Stimulated activated CD4-positive, alpha-beta T cell treated with anti-CD3 and anti-CD28 coated beads, Interleukin-4, amount 100 ng/mL, for 24 hours (primary cell): Measurements from ENCODE around the gene EXOC3L2.

Source experiments
- DNase-seq: peaks from one replicate; pipeline ENCODE4 v3.0.0-alpha.2; 2020

Gene EXOC3L2

DNA sequence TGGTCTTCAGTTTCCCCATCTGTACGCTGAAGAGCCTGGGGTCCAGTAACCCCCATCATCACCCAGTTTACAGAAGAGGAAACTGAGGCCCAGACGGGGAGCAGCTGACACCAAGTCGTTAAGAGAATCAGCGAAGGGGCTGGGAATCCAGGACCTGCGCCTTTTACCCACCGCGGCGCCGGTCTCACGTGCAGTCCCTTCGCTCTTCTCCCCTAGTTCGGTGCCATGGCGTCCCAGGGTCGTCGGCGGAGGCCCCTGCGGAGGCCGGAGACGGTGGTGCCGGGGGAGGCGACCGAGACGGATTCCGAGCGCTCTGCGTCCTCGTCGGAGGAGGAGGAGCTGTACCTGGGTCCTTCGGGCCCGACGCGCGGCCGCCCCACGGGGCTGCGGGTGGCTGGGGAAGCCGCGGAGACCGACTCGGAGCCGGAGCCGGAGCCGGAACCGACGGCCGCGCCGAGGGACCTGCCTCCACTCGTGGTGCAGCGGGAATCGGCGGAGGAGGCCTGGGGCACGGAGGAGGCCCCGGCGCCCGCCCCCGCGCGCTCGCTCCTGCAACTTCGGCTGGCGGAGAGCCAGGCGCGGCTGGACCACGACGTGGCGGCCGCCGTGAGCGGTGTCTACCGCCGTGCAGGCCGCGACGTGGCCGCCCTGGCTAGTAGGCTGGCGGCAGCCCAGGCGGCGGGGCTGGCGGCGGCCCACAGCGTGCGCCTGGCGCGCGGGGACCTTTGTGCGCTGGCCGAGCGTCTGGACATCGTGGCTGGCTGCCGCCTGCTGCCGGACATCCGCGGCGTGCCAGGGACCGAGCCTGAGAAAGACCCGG, 65.9 kb downstream of the EXOC3L2 start:
- peak; percentile 30 for DNase-seq

GRCh38 chr19:45178262-45179071, 66.7 kb downstream of the EXOC3L2 start, which contains the start of gene BLOC1S3:
Gene BLOC1S3, plus strand, starts transcription at chr19:45178784. Its CDS starts 513 bp downstream, at chr19:45179297.
- DNase-seq = peak; percentile 100

GRCh38 chr19:45177817-45178261, 67.4 kb downstream of the EXOC3L2 start, which contains the start of gene TRAPPC6A:
Gene TRAPPC6A, minus strand, starts transcription at chr19:45178237. Its CDS starts 19 bp downstream, at chr19:45178218.
- no peak for DNase-seq

- no peak for DNase-seq
These were observed 69.5 kb downstream of the EXOC3L2 start for GRCh38 chr19:45175515-45176345.

DNA sequence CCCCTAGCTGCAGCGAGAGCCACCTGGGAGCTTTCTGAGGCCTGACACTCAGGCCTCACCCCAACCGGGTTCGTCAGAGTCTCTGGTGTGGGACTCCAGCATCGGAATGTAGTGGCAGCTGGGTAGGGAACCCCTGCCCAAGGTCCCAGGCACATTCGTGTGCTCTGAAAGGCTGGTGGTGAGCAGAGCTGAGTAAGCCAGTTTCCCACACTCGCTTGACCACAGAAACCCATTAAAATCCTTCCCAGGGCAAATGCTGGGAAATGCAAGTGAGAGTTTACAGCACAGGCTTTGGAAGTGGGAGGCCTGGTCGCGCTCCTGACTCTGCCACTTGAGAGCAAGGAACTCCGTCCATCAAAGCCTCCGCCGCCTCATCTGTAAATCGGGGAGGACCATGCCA, 71.4 kb downstream of the EXOC3L2 start:
- DNase-seq = no peak

DNA sequence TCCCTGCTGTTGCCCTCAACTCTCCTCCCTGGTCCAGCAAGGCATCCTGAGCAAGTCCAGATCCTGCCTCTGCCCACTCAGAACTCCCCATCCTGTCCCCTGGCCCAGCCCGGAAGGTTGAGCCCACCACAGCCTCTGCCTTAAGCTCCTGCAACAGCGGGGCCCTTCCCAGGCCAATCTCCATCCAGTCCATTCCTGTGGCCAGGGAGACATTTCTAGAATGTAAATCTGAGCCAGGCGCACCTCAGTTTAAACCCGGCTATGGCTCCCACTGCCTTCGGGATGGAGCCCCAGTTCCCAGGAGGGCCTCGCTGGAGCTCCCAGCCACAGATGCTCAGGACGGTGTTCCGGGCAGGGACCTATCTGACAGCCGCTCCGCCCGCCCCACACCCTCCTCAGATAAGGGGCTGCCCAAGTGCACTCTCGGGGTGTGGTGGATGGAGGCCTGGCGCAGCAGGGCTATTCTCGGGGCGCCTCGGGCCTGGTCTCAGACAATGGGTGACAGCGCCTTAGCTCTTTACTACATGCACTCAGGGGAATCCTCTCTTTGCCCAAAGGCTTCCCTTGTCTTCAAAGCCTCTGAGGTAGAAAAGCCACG, 72.5 kb downstream of the EXOC3L2 start:
- DNase-seq = no peak

- DNase-seq = peak; percentile 20
These were observed 73.0 kb downstream of the EXOC3L2 start for GRCh38 chr19:45172173-45172572.

DNA sequence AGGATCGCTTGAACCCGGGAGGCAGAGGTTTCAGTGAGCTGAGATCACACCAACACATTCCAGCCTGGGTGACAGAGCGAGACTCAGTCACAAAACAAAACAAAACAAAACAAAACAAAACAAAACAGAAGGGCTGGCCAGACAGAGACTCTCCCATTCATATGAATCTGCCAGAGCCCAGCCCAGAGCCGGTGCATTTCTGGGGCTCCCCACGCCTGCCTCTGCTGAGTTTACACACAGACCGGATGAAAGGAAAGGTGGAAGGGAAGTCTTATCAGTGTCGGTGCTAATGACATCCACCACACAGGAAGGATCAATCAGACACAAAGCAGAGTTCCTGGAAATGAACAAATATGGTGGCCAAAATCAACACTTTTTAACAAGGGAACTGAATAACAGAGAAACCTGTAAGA, 74.0 kb downstream of the EXOC3L2 start:
- DNase-seq = peak; percentile 39

GRCh38 chr19:45170146-45171106, 74.8 kb downstream of the EXOC3L2 start:
- no peak for DNase-seq

DNA sequence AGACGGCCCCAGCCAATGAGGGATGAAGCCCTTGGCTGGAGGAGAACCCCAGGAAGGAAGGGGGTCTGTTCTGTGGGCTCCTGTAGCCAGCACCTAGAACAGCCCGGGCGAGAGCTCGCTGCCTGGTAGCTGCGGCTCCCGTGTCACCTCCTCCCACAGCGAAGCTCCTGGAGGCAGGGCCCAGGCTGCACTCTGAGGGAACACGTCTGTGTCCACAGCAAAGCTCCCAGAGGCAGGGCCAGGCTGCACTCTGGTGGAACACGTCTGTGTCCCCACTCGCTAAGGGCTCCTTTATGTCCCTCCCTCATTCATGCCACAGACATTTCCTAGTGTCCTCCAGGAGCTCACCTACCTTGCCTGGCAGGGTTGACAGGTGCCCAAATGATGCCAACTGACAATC, 75.6 kb downstream of the EXOC3L2 start:
- no peak for DNase-seq

GRCh38 chr19:45168767-45169351, 76.3 kb downstream of the EXOC3L2 start:
- DNase-seq = no peak

GRCh38 chr19:45166723-45167252, 78.4 kb downstream of the EXOC3L2 start:
- DNase-seq = no peak

GRCh38 chr19:45164577-45165335, 80.5 kb downstream of the EXOC3L2 start:
- peak; percentile 67 for DNase-seq

GRCh38 chr19:45163751-45164460, 81.3 kb downstream of the EXOC3L2 start:
- DNase-seq = no peak

GRCh38 chr19:45163156-45163555, 82.1 kb downstream of the EXOC3L2 start:
- no peak for DNase-seq

DNA sequence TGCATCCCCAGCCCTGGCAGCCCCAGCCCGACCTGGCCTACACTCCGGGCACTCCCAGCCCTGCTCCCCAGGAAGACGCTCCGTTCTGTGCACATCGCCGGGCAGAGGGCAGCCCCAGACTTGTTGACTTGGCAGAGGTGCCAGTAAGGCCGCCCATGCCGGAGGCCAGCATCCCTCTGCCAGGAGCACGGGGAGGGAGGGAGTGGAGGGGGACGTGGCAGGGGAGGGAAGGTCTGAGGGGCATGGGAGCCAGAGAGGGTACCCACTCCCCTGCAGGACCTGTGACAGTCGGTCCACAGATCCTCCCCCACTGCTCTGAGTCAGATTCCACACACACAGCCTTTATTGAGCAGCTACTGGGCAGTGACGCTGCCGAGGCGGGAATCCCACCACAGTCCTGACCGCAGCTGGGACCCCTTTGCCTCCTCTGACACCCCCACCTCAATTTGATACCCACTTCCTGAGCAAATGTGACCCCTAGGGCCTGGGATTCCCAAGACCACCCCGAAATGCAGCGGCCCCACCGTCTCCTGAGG, 82.5 kb downstream of the EXOC3L2 start:
- DNase-seq = no peak
